GM10248 (cell line): ENCODE measurements around the gene SOCS7.

ENCODE experiments used
- CTCF ChIA-PET: fragments of 300-600 bp; sonication (Branson Sonifier 250); formaldehyde crosslinking; extraction: SDS; loops from one replicate; lab custom pipeline; 2021; ENCODE audit warnings: antibody characterized with exemption; lab: Yijun Ruan, JAX
- POLR2A ChIA-PET: fragments of 350-650 bp; sonication (Branson Sonifier 250); formaldehyde crosslinking; extraction: SDS; loops from one replicate; lab custom pipeline; 2020; ENCODE audit warnings: antibody characterized with exemption; lab: Yijun Ruan, JAX
- DNase-seq: peaks from one replicate; pipeline ENCODE4 v3.0.0; 2012; ENCODE audit errors: extremely low spot score
- TF ChIP-seq, protein P1 (sequence below): IDR thresholded peaks from 2 replicates; pipeline ENCODE4 v1.5.1; 2012; ENCODE audit warnings: mild to moderate bottlenecking, low read depth; ENCODE audit errors: extremely low read depth, missing control alignments, control extremely low read depth

Gene SOCS7

GRCh38 chr17:38358586-38359513 lies 7.2 kb downstream of the SOCS7 start:
- POLR2A ChIA-PET = no interaction called here
- CTCF ChIA-PET = interaction anchor here (0.6 to 2.9 kb wide), 6 partner anchors 9 to 309 kb away, joined by 3 to 22 read pairs (median 4); no protein-coding TSS in a partner anchor
- DNase-seq = no peak
- TF ChIP-seq, protein P1, sequence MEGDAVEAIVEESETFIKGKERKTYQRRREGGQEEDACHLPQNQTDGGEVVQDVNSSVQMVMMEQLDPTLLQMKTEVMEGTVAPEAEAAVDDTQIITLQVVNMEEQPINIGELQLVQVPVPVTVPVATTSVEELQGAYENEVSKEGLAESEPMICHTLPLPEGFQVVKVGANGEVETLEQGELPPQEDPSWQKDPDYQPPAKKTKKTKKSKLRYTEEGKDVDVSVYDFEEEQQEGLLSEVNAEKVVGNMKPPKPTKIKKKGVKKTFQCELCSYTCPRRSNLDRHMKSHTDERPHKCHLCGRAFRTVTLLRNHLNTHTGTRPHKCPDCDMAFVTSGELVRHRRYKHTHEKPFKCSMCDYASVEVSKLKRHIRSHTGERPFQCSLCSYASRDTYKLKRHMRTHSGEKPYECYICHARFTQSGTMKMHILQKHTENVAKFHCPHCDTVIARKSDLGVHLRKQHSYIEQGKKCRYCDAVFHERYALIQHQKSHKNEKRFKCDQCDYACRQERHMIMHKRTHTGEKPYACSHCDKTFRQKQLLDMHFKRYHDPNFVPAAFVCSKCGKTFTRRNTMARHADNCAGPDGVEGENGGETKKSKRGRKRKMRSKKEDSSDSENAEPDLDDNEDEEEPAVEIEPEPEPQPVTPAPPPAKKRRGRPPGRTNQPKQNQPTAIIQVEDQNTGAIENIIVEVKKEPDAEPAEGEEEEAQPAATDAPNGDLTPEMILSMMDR = no peak

DNA sequence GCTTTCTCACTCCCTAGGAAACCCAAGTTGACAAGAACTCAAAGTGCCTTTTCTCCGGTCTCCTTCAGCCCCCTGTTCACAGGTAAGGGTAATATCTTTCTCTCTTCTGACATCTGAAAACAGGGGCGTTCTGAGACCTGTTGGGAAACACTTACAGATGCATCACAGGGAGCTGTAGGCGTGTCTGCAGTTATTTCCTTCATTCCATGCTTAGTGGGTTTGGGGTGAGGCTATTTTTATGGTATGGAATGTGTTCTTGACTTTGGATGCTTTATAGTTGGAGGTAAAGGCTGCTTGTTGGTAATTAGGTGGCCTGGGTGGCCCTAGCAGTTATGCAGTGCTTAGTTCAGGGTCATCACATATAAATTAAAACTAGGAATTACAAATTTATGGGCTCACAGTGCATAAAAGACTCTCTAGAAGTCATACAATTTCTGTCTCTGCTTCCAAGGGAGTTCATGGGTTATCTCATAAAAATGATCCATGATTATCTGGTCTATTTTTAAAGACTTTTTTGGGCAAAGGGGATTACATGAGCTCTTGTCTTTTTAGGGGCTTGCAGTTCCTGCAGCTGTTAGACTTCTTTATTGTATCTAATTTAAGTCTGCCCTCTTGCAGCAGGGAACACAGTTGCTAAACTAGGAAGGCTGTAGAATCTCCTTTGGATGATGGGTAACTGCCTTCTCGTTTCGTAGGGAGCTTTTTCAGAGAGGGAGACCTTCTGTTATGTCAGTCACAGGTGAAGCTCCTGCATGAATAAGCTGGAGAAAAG lies 10.2 kb downstream of the SOCS7 start:
- ChIA-PET POLR2A (no interaction called here), CTCF (interaction anchor here (1.3 to 2.9 kb wide), 4 partner anchors 13 to 54 kb away, joined by 3 to 11 read pairs (median 6); no protein-coding TSS in a partner anchor)
- DNase-seq = no peak
- TF ChIP-seq, protein P1 = no peak

GRCh38 chr17:38363016-38363415 lies 11.4 kb downstream of the SOCS7 start:
- CTCF ChIA-PET = interaction anchor here (1.3 to 6.7 kb wide), 5 partner anchors 9 to 53 kb away, joined by 3 to 42 read pairs (median 11); partner anchors contain the start of gene SOCS7
- POLR2A ChIA-PET = no interaction called here
- DNase-seq = no peak

GRCh38 chr17:38364741-38365140 lies 13.1 kb downstream of the SOCS7 start:
- ChIA-PET CTCF (interaction anchor here (0.9 to 6.7 kb wide), 7 partner anchors 10 to 57 kb away, joined by 3 to 42 read pairs (median 5); partner anchors contain the start of gene SOCS7), POLR2A (no interaction called here)
- TF ChIP-seq, protein P1 = no peak
- DNase-seq = no peak

More at GRCh38 chr17:38363016-38363415, 11.4 kb downstream of the SOCS7 start:
- TF ChIP-seq, protein P1 = no peak

DNA sequence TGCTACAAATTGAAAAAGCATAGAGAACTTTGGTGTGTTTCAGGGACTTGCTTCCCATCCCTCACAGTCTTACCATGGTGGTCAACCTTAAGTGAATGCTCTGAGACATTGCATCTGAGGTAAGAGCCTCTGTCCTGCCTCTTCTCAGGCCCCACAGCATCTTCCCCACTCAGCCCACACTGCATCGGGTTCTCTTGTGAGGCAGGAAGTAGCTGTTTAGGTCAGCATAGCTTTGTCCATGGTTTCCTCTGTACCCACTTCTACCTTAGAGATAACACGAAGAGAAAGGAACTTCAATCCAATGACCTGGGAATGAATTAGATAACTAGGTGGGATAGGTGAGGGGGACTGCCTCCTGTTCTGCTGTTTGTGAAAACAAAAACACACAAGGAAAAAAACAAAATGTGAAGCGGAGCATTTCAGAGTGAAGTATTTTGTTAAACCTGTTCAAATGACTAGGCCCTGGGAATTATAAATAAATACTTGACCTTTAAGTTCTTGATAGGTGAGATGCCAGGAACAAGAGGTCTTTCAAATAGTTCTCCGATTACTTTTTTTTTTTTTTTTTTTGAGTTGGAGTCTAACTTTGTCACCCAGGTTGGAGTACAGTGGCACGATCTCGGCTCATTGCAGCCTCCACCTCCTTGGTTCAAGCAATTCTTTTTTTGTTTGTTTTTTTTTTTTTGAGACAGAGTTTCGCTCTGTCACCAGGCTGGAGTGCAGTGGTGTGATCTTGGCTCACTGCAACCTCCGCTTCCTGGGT lies 17.7 kb downstream of the SOCS7 start:
- TF ChIP-seq, protein P1 = no peak
- ChIA-PET CTCF (interaction anchor here (3.3 to 6.7 kb wide), 2 partner anchors 20 kb away, joined by 12 to 42 read pairs; partner anchors contain the start of gene SOCS7), POLR2A (no interaction called here)
- no peak for DNase-seq

DNA sequence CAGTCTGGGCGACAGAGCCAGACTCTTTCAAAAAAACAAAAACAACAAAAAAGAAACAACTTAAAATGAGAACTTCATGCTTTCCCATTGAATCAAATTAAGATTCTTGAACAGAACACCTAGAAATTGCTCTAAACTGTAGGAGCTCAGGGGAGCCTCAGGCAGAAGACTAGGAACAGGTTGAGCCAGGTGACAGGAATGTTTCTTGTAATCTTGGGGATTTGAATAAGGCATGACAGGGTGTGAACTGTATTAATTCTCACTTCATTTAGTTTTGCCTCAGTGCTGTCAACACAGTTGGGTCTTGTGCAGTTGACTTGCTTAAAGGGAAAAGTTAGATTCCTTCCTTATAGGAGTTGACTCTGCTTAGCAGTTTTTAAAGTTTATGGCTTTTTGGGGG lies 27.8 kb downstream of the SOCS7 start:
- ChIA-PET CTCF (interaction anchor here (1.3 to 2.2 kb wide), 2 partner anchors 9 to 25 kb away, joined by 4 to 5 read pairs; no protein-coding TSS in a partner anchor), POLR2A (interaction anchor here (0.6 kb wide), 1 partner anchor 468 kb away, joined by 3 read pairs; no protein-coding TSS in a partner anchor)
- TF ChIP-seq, protein P1 = no peak
- no peak for DNase-seq
